ENCODE data around the gene CNOT1.

DNA sequence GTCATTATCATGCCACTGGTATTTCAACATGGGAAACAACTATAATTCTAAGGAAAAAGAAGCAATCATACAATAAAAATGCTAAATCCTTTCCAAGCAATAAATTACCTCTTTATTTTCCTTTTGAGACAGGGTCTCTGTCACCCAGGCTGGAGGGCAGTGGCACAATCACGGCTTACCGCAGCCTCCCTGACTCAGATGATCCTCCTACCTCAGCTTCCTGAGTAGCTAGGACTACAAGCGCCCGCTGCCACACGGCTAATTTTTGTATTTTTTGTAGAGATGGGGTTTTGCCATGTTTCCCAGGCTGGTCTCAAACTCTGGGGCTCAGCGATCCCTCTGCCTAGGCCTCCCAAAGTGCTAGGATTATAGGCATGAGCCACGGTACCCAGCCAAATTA, 24.1 kb downstream of the CNOT1 start:
- TF ChIP-seq, protein P1, sequence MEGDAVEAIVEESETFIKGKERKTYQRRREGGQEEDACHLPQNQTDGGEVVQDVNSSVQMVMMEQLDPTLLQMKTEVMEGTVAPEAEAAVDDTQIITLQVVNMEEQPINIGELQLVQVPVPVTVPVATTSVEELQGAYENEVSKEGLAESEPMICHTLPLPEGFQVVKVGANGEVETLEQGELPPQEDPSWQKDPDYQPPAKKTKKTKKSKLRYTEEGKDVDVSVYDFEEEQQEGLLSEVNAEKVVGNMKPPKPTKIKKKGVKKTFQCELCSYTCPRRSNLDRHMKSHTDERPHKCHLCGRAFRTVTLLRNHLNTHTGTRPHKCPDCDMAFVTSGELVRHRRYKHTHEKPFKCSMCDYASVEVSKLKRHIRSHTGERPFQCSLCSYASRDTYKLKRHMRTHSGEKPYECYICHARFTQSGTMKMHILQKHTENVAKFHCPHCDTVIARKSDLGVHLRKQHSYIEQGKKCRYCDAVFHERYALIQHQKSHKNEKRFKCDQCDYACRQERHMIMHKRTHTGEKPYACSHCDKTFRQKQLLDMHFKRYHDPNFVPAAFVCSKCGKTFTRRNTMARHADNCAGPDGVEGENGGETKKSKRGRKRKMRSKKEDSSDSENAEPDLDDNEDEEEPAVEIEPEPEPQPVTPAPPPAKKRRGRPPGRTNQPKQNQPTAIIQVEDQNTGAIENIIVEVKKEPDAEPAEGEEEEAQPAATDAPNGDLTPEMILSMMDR (IDR thresholded peaks at IDR 0.05 in 4 of 5, conservative IDR thresholded peaks at IDR 0.05 in 1 of 5): no peak
- no peak for TF ChIP-seq POLR2A (IDR thresholded peaks at IDR 0.05)
